Measurements from ENCODE around the gene PGAM4.
"Not testable (repeated sequence)": the region's sequence is repeated elsewhere in the genome, so short reads cannot be mapped to it uniquely, and the experiment has no call there.

PGAM4 gene

GRCh38 chrX:77924320-77924859, 45.0 kb downstream of the PGAM4 start:
- no peak for DNase-seq

GRCh38 chrX:77922787-77923186, 46.7 kb downstream of the PGAM4 start:
- no peak for DNase-seq

- not testable (repeated sequence) for DNase-seq
Measured at GRCh38 chrX:77919370-77919769, 50.1 kb downstream of the PGAM4 start.

- no peak for DNase-seq
Measured at GRCh38 chrX:77918568-77918967, 50.9 kb downstream of the PGAM4 start.
